MM.1S (cell line): Measurements from ENCODE around the gene CDK8.

ENCODE experiments used
- DNase-seq: peaks from one replicate; pipeline ENCODE4 v3.0.0-alpha.2; 2015
- H2AFZ ChIP-seq: fragments of 300-600 bp; sonication (generic); 2 replicates; pipeline ENCODE4 v1.6.0; 2016; ENCODE audit warnings: antibody characterized with exemption, low read length
- H3F3A ChIP-seq: fragments of 300-600 bp; sonication (generic); 2 replicates; pipeline ENCODE4 v1.6.1; 2016; ENCODE audit warnings: mild to moderate bottlenecking, antibody characterized with exemption, low read length, moderate library complexity, mixed read lengths; ENCODE audit not compliant: insufficient read depth
- H3K27ac ChIP-seq: fragments of 300-600 bp; sonication (generic); 2 replicates; pipeline ENCODE4 v1.5.1; 2016; ENCODE audit warnings: mild to moderate bottlenecking, low read length
- H3K27me3 ChIP-seq: fragments of 300-600 bp; sonication (generic); replicated peaks from 2 replicates; pipeline ENCODE4 v1.6.0; 2016; ENCODE audit warnings: low read length; ENCODE audit not compliant: insufficient read depth
- H3K36me3 ChIP-seq: fragments of 300-600 bp; sonication (generic); replicated peaks from 2 replicates; pipeline ENCODE4 v1.6.1; 2016; ENCODE audit warnings: mild to moderate bottlenecking, low read length, mixed read lengths; ENCODE audit not compliant: insufficient read depth
- H3K4me1 ChIP-seq: fragments of 300-600 bp; sonication (generic); 2 replicates; pipeline ENCODE4 v1.6.1; 2016; ENCODE audit warnings: low read length, mixed read lengths
- H3K4me2 ChIP-seq: fragments of 300-600 bp; sonication (generic); 2 replicates; pipeline ENCODE4 v1.6.0; 2016; ENCODE audit warnings: low read depth, low read length
- H3K4me3 ChIP-seq: fragments of 300-600 bp; sonication (generic); 2 replicates; pipeline ENCODE4 v1.5.1; 2016; ENCODE audit warnings: low read length, mixed read lengths
- H3K79me2 ChIP-seq: fragments of 300-600 bp; sonication (generic); 2 replicates; pipeline ENCODE4 v1.6.1; 2016; ENCODE audit warnings: mixed run types, low read length, mixed read lengths
- H3K9ac ChIP-seq: fragments of 300-600 bp; sonication (generic); 2 replicates; pipeline ENCODE4 v1.6.1; 2016; ENCODE audit warnings: low read length, mixed read lengths
- H3K9me2 ChIP-seq: fragments of 300-600 bp; sonication (generic); replicated peaks from 2 replicates; pipeline ENCODE4 v1.6.1; 2016; ENCODE audit warnings: mild to moderate bottlenecking, low read length, mixed read lengths; ENCODE audit not compliant: insufficient read depth
- H3K9me3 ChIP-seq: fragments of 300-600 bp; sonication (generic); replicated peaks from 2 replicates; pipeline ENCODE4 v1.6.1; 2016; ENCODE audit warnings: mild to moderate bottlenecking, low read length, mixed read lengths; ENCODE audit not compliant: insufficient read depth
- H4K20me1 ChIP-seq: fragments of 300-600 bp; sonication (generic); 2 replicates; pipeline ENCODE4 v1.6.1; 2016; ENCODE audit warnings: mild to moderate bottlenecking, low read length, moderate library complexity, mixed read lengths; ENCODE audit not compliant: insufficient read depth
- EZH2 ChIP-seq: fragments of 300-600 bp; sonication (generic); optimal IDR thresholded peaks from 2 replicates; pipeline ENCODE3; 2017; ENCODE audit warnings: low read depth, mild to moderate bottlenecking, antibody characterized with exemption, low read length, mixed read lengths
- EZH2phosphoT487 ChIP-seq: fragments of 300-600 bp; sonication (generic); IDR thresholded peaks from 2 replicates; pipeline ENCODE4 v1.6.1; 2018; ENCODE audit warnings: antibody characterized with exemption, low read length
- TF ChIP-seq, protein P1 (sequence below): fragments of 300-600 bp; sonication (generic); IDR thresholded peaks from 2 replicates; pipeline ENCODE4 v1.5.1; 2016; ENCODE audit warnings: antibody characterized with exemption, low read length, mixed read lengths

The CDK8 gene

DNA sequence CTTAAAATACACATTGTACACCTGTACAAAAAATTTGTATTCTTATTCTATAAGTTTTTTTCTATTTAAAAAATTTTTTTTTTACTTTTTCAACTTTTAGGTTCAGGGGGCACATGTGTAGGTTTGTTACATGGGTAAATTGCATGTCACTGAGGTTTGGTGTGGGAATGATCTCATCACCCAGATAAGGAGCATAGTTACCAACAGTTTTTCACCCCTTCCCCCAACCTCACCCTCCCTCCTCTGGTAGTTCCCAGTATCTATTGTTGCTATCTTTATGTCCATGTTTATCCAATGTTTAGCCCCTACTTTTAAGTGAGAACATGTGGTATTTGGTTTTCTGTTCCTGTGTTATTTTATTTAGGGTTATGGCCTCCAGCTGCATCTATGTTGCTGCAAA lies 89.9 kb downstream of the CDK8 start:
- Histone ChIP-seq H3K9me2 (no peaks in the 10 kb centered on the region), H3K36me3 (no peaks in the 10 kb centered on the region), H3K9ac (no peak overlapping the region), H3K4me3 (no peak overlapping the region), H3F3A (no peaks in the 10 kb centered on the region), H2AFZ (no peak overlapping the region), H3K4me1 (no peaks in the 10 kb centered on the region), H3K9me3 (no peaks in the 10 kb centered on the region), H3K79me2 (no peaks in the 10 kb centered on the region), H3K27ac (no peak overlapping the region), H4K20me1 (no peaks in the 10 kb centered on the region), H3K4me2 (no peak overlapping the region), H3K27me3 (no peaks in the 10 kb centered on the region)
- TF ChIP-seq EZH2phosphoT487 (no peak), EZH2 (no peak)
- TF ChIP-seq, protein P1, sequence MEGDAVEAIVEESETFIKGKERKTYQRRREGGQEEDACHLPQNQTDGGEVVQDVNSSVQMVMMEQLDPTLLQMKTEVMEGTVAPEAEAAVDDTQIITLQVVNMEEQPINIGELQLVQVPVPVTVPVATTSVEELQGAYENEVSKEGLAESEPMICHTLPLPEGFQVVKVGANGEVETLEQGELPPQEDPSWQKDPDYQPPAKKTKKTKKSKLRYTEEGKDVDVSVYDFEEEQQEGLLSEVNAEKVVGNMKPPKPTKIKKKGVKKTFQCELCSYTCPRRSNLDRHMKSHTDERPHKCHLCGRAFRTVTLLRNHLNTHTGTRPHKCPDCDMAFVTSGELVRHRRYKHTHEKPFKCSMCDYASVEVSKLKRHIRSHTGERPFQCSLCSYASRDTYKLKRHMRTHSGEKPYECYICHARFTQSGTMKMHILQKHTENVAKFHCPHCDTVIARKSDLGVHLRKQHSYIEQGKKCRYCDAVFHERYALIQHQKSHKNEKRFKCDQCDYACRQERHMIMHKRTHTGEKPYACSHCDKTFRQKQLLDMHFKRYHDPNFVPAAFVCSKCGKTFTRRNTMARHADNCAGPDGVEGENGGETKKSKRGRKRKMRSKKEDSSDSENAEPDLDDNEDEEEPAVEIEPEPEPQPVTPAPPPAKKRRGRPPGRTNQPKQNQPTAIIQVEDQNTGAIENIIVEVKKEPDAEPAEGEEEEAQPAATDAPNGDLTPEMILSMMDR: no peak
- DNase-seq: no peak

DNA sequence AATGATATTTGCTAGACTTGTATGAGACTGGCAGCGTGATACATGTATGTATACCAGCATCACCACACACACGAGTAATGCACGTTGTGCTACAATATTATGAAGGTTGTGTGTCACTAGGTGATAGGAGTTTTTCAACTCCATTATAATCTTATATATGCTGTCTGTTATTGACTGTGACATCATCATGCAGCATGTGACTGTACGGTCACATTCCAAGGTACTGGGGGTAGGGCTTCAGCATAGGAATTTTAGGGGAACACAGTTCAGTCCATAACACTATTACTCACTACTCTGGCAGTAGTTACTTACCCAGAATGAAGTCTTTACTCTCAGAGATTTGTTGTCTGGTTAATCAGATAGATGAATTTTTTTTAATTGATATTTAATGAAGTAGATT lies 91.1 kb downstream of the CDK8 start:
- Histone ChIP-seq H3K9me2 (no peaks in the 10 kb centered on the region), H3K36me3 (no peaks in the 10 kb centered on the region), H3K4me2 (no peak overlapping the region), H4K20me1 (no peaks in the 10 kb centered on the region), H3K79me2 (no peaks in the 10 kb centered on the region), H3K4me1 (no peaks in the 10 kb centered on the region), H3K27me3 (no peaks in the 10 kb centered on the region), H3K4me3 (no peak overlapping the region), H3K9ac (no peak overlapping the region), H2AFZ (no peak overlapping the region), H3K9me3 (no peaks in the 10 kb centered on the region), H3F3A (no peaks in the 10 kb centered on the region), H3K27ac (no peak overlapping the region)
- no peak for TF ChIP-seq EZH2
- TF ChIP-seq EZH2phosphoT487: no peak
- TF ChIP-seq, protein P1: no peak
- no peak for DNase-seq

DNA sequence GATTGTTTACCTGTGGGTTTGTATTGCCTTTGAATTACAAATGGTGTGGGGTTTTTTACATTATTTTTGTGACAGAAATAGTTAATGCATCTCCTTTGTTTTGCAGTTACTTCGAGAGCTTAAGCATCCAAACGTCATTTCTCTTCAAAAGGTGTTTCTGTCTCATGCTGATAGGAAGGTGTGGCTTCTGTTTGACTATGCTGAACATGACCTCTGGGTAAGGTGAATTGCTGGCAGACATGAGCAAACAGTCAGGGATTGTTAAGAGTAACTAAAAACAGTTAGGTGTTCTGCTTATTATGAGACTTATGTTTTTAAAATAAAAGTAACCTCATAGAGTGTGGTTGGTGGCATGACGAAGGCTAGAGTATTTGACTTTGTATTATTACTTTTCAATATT lies 95.0 kb downstream of the CDK8 start:
- Histone ChIP-seq H3K27ac (no peak overlapping the region), H3K36me3 (no peaks in the 10 kb centered on the region), H3K4me1 (no peaks in the 10 kb centered on the region), H3K9me3 (no peaks in the 10 kb centered on the region), H3K9ac (no peak overlapping the region), H3K4me3 (no peak overlapping the region), H3K79me2 (no peaks in the 10 kb centered on the region), H4K20me1 (no peaks in the 10 kb centered on the region), H3F3A (no peaks in the 10 kb centered on the region), H3K27me3 (no peaks in the 10 kb centered on the region), H2AFZ (no peak overlapping the region), H3K4me2 (no peak overlapping the region), H3K9me2 (no peaks in the 10 kb centered on the region)
- DNase-seq: no peak
- no peak for TF ChIP-seq EZH2phosphoT487
- TF ChIP-seq, protein P1: no peak

DNA sequence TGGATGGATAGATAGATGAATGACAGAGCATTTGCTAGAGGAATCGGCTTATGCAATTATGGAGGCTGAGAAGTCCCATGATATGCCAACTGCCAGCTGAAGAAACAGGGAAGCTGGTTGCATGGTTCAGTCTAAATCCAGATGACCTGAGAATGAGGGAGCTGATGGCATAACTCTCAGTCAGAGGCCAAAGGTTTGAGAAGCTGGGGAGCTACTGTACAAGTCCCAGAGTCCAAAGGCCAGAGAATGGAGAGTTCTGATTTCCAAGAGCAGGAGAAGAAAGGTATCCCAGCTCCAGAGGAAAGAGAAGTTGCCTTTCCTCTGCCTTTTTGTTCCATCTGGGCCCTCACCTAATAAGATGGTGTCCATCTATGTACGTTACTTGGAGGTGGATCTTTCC lies 108.3 kb downstream of the CDK8 start:
- H3K4me2 ChIP-seq: no peak overlapping the region
- no peak overlapping the region for H2AFZ ChIP-seq
- H3K4me1 ChIP-seq: no peaks in the 10 kb centered on the region
- no peaks in the 10 kb centered on the region for H3K9me2 ChIP-seq
- no peak overlapping the region for H3K4me3 ChIP-seq
- no peaks in the 10 kb centered on the region for H3K79me2 ChIP-seq
- no peaks in the 10 kb centered on the region for H3F3A ChIP-seq
- no peaks in the 10 kb centered on the region for H3K9me3 ChIP-seq
- no peaks in the 10 kb centered on the region for H3K36me3 ChIP-seq
- H3K27me3 ChIP-seq: no peaks in the 10 kb centered on the region
- H3K27ac ChIP-seq: no peak overlapping the region
- TF ChIP-seq EZH2phosphoT487 (no peak), EZH2 (no peak)
- TF ChIP-seq, protein P1: no peak
- no peak for DNase-seq
- H4K20me1 ChIP-seq: no peaks in the 10 kb centered on the region
- no peak overlapping the region for H3K9ac ChIP-seq
